ENCODE results near the gene PRMT1. TPM values are rescaled to one million over a fixed set of nuclear protein-coding genes. Genes with fewer than 3 reads are reported as not detected.

PRMT1 gene
- total and polyA plus RNA-seq, 9 of the 15 experiments (the other 6 are each of a cell fraction or from before 2014, with no cell fraction given): 13.3 to 464 (median 326) TPM

- no peak for TF ChIP-seq CBFA2T3 (IDR thresholded peaks at IDR 0.05)
- TF ChIP-seq ZNF436 (CRISPR knock-in tag; IDR thresholded peaks at IDR 0.05): no peak
- TF ChIP-seq UBTF (IDR thresholded peaks at IDR 0.05; ENCODE audit: borderline replicate concordance in 1 of 2, low read depth in 2 of 2, low read length in 2 of 2): no peak
- no peak for TF ChIP-seq FOXA1 (IDR thresholded peaks at IDR 0.05; ENCODE audit: borderline replicate concordance)
- TF ChIP-seq E2F1 (CRISPR knock-in tag; IDR thresholded peaks at IDR 0.05): no peak
- TF ChIP-seq ARID3B (CRISPR knock-in tag; IDR thresholded peaks at IDR 0.05; ENCODE audit: borderline replicate concordance): no peak
- no peak for TF ChIP-seq JUN (IDR thresholded peaks at IDR 0.05; ENCODE audit: borderline replicate concordance, low read depth, low read length)
- TF ChIP-seq JUN (CRISPR knock-in tag; IDR thresholded peaks at IDR 0.05; ENCODE audit: borderline replicate concordance): no peak
- TF ChIP-seq SMAD3 (CRISPR knock-in tag; conservative IDR thresholded peaks at IDR 0.05): no peak
- no peak for TF ChIP-seq ZBTB11 (CRISPR knock-in tag; IDR thresholded peaks at IDR 0.05)
- no peak for TF ChIP-seq TFAM (CRISPR knock-in tag; conservative IDR thresholded peaks at IDR 0.05)
- TF ChIP-seq TRIM28 (IDR thresholded peaks at IDR 0.05): peak; percentile 67
- TF ChIP-seq ZNF146 (CRISPR knock-in tag; IDR thresholded peaks at IDR 0.05; ENCODE audit: unreplicated experiment): no peak
- no peak for TF ChIP-seq ELF4 (CRISPR knock-in tag; IDR thresholded peaks at IDR 0.05)
- TF ChIP-seq ZNF785 (CRISPR knock-in tag; IDR thresholded peaks at IDR 0.05): no peak
- TF ChIP-seq SRSF3 (IDR thresholded peaks at IDR 0.05; ENCODE audit: insufficient read depth, low read length): no peak
- peak; percentile 54; the same call in 1 of the 2 replicates for TF ChIP-seq LEF1 (IDR thresholded peaks at IDR 0.05)
- TF ChIP-seq ETS1 (conservative IDR thresholded peaks at IDR 0.05; ENCODE audit: control insufficient read depth, low read depth, low read length): no peak
Measured at GRCh38 chr19:49672131-49672919, 4.7 kb upstream of the PRMT1 start (continued).
